GM12878 (cell line): ENCODE measurements around the gene TAS2R3. TPM values are rescaled to one million over a fixed set of nuclear protein-coding genes. Genes with fewer than 3 reads are reported as not detected.

Experiments used
- ATAC-seq: fragments of 200-7000 bp; cut with Tn5 transposase; 3 replicates; pipeline ENCODE4 v1.9.1; 2020; ENCODE audit warnings: mild to moderate bottlenecking, moderate library complexity
- Bru-seq: library from RNA; stranded (reverse); fragments of 400-500 nt; gene quantifications from one replicate; lab custom pipeline; 2021; lab: Mats Ljungman, UMichigan
- BruChase-seq, 2 experiments: library from RNA; stranded (reverse); fragments of 400-500 nt; gene quantifications; one replicate each; lab custom pipeline; 2021; lab: Mats Ljungman, UMichigan
- BruUV-seq: library from RNA; stranded (reverse); fragments of 400-500 nt; replicated peaks from 2 replicates; lab custom pipeline; 2021; lab: Mats Ljungman, UMichigan
- CTCF ChIA-PET: fragments of 300-600 bp; sonication (Branson Sonifier 250); formaldehyde crosslinking; extraction: SDS; loops from one replicate; lab custom pipeline; 2021; ENCODE audit warnings: inconsistent platforms; lab: Yijun Ruan, JAX
- POLR2A ChIA-PET: fragments of 350-600 bp; formaldehyde crosslinking; extraction: SDS; loops from one replicate; lab custom pipeline; 2021; ENCODE audit warnings: inconsistent platforms; lab: Charles Lee
- RAD21 ChIA-PET: fragments of 300-600 bp; sonication (Branson Sonifier 250); formaldehyde crosslinking; loops from one replicate; lab custom pipeline; 2023; ENCODE audit warnings: antibody characterized with exemption; ENCODE audit not compliant: unreplicated experiment; lab: Charles Lee
- SMC1A ChIA-PET: fragments of 300-600 bp; sonication (Branson Sonifier 250); formaldehyde crosslinking; loops from one replicate; lab custom pipeline; 2023; ENCODE audit not compliant: unreplicated experiment, uncharacterized antibody; lab: Charles Lee
- DNase-seq: peaks from one replicate; pipeline ENCODE4 v3.0.0-alpha.2; 2011; ENCODE audit warnings: low read depth, low spot score
- FAIRE-seq: peaks from 3 replicates; lab custom pipeline; 2011; peaks lifted over from hg19 to GRCh38; lab: Jason Lieb, UNC
- H2AFZ ChIP-seq: 2 replicates; pipeline ENCODE4 v1.6.0; 2011; ENCODE audit warnings: low read depth, low read length, control low read depth; ENCODE audit not compliant: control insufficient read depth
- H3K27ac ChIP-seq: 2 replicates; pipeline ENCODE4 v1.5.1; 2011; ENCODE audit warnings: control low read depth; ENCODE audit not compliant: control insufficient read depth, insufficient read depth
- H3K27me3 ChIP-seq, 2 experiments: replicated peaks in 1 of 2; 2 replicates each; pipeline versions ENCODE4 v1.6.0 to v1.6.1; 2011; ENCODE audit warnings: low read length in 1 of 2; ENCODE audit not compliant: control insufficient read depth in 2 of 2, insufficient read depth in 2 of 2
- H3K36me3 ChIP-seq, 2 experiments: 2 replicates each; pipeline ENCODE4 v1.5.1; 2011; ENCODE audit warnings: low read length in 1 of 2; ENCODE audit not compliant: control insufficient read depth in 2 of 2, insufficient read depth in 2 of 2
- H3K4me1 ChIP-seq: 2 replicates; pipeline ENCODE4 v1.6.1; 2011; ENCODE audit warnings: mild to moderate bottlenecking, low read length, moderate library complexity, mixed read lengths; ENCODE audit not compliant: control insufficient read depth, insufficient read depth
- H3K4me2 ChIP-seq: 2 replicates; pipeline ENCODE4 v1.6.0; 2011; ENCODE audit warnings: control low read depth; ENCODE audit not compliant: control insufficient read depth, insufficient read depth
- H3K4me3 ChIP-seq: fragments of 200-600 bp; sonication (generic); 2 replicates; pipeline ENCODE4 v1.5.1; 2016
- H3K79me2 ChIP-seq: 2 replicates; pipeline ENCODE4 v1.6.0; 2011; ENCODE audit warnings: low read length; ENCODE audit not compliant: control insufficient read depth, insufficient read depth
- H3K9ac ChIP-seq: 2 replicates; pipeline ENCODE4 v1.8.0; 2011; ENCODE audit warnings: low read length, control low read depth, mixed read lengths; ENCODE audit not compliant: control insufficient read depth, insufficient read depth
- H3K9me3 ChIP-seq: replicated peaks from 3 replicates; pipeline ENCODE4 v1.5.1; 2011; ENCODE audit warnings: mild to moderate bottlenecking, low read length; ENCODE audit not compliant: control insufficient read depth, insufficient read depth
- H4K20me1 ChIP-seq: 2 replicates; pipeline ENCODE4 v1.6.0; 2011; ENCODE audit not compliant: control insufficient read depth, insufficient read depth
- BACH1 ChIP-seq: fragments of 450-650 bp; IDR thresholded peaks from 2 replicates; pipeline ENCODE4 v1.6.1; 2017; ENCODE audit warnings: mild to moderate bottlenecking, borderline replicate concordance
- CEBPB ChIP-seq, 2 experiments: fragments of 150-350 bp in 1 of 2; IDR thresholded peaks; 2 replicates each; pipeline ENCODE4 v1.6.1; 2012 to 2014; ENCODE audit warnings: low read depth in 2 of 2, low read length in 2 of 2, borderline replicate concordance in 1 of 2, inconsistent platforms in 1 of 2
- IKZF2 ChIP-seq, 2 experiments: fragments of 450-650 bp; IDR thresholded peaks; 2 replicates each; pipeline ENCODE4 v1.6.1; 2017; ENCODE audit warnings: mild to moderate bottlenecking in 2 of 2, moderate library complexity in 2 of 2
- NFYA ChIP-seq: IDR thresholded peaks from 2 replicates; pipeline ENCODE4 v1.6.1; 2011; ENCODE audit warnings: low read depth, mild to moderate bottlenecking, low read length, improper control_type of control experiment, borderline replicate concordance
- NFYB ChIP-seq: IDR thresholded peaks from 2 replicates; pipeline ENCODE4 v1.6.1; 2011; ENCODE audit warnings: low read depth, mild to moderate bottlenecking, low read length, improper control_type of control experiment, moderate library complexity; ENCODE audit not compliant: insufficient read depth
- PAX5 ChIP-seq: IDR thresholded peaks from 2 replicates; pipeline ENCODE4 v1.6.1; 2011; ENCODE audit warnings: low read depth, low read length, borderline replicate concordance
- SIN3A ChIP-seq: IDR thresholded peaks from 2 replicates; pipeline ENCODE4 v1.6.1; 2012; ENCODE audit warnings: low read depth, low read length, improper control_type of control experiment
- SMC3 ChIP-seq: IDR thresholded peaks from 2 replicates; pipeline ENCODE4 v1.6.1; 2011; ENCODE audit warnings: low read length, improper control_type of control experiment, borderline replicate concordance
- WRNIP1 ChIP-seq: IDR thresholded peaks from 2 replicates; pipeline ENCODE4 v1.6.1; 2011; ENCODE audit warnings: low read depth, low read length, improper control_type of control experiment, borderline replicate concordance
- ZNF622 ChIP-seq: fragments of 450-650 bp; IDR thresholded peaks from 2 replicates; pipeline ENCODE4 v1.6.1; 2017; ENCODE audit warnings: mild to moderate bottlenecking, inconsistent platforms
- ZNF687 ChIP-seq: fragments of 450-650 bp; IDR thresholded peaks from 2 replicates; pipeline ENCODE4 v1.6.1; 2017; ENCODE audit warnings: mild to moderate bottlenecking, moderate library complexity
- WGBS: methylation state at CpG from one replicate; pipeline ENCODE4 v1.1.6; 2016; ENCODE audit warnings: low lambda C conversion rate; ENCODE audit not compliant: insufficient replicate concordance, insufficient coverage; ENCODE audit errors: missing lambda C conversion rate; 5-methylcytosine and 5-hydroxymethylcytosine counted together
- in situ Hi-C: fragments of 300-500 bp; cut with MboI; formaldehyde crosslinking; loops from 9 replicates; pipeline ENCODE4 v1.14.3; 2018; ENCODE audit warnings: mixed read lengths
- intact Hi-C: fragments of 100-400 bp; cut with micrococcal nuclease; formaldehyde crosslinking; loops from one replicate; pipeline ENCODE4 v1.14.2; 2022; ENCODE audit not compliant: unreplicated experiment
- long read RNA-seq, 2 experiments: library from polyadenylated mRNA; unstranded; transcript quantifications; one replicate each; pipeline ENCODE4 v2.0.0, GENCODE V29; 2019 to 2020
- polyA minus RNA-seq, 3 experiments: library from RNA; depleted of rRNA, polyadenylated mRNA; stranded (reverse); fragments of >200 nt; gene quantifications; 2 replicates each; pipeline ENCODE4 v1.2.3, GENCODE V29; 2011
- polyA plus RNA-seq, 11 experiments: library from polyadenylated mRNA; depleted of rRNA in 4 of 11; unstranded in 6 of 11; stranded (reverse) in 5 of 11; fragments of >200 nt; fragmentation: Nextera tagmentation in 4 of 11; fragmentation: Illumina TruSeq in 1 of 11; extraction: Ambion mirVana in 4 of 11; extraction: Trizol in 1 of 11; gene quantifications; 1 replicate in 1 of 11; 2 replicates in 10 of 11; pipeline versions ENCODE4 v1.2.1 to v1.2.3, GENCODE V29; 2011 to 2016; ENCODE audit warnings: inconsistent platforms in 2 of 11, missing spikeins in 2 of 11, low read depth in 1 of 11
- total RNA-seq, 4 experiments: library from RNA; depleted of rRNA in 3 of 4; stranded (reverse); fragments of >200 nt in 3 of 4; fragmentation: Illumina TruSeq in 1 of 4; extraction: Trizol in 1 of 4; gene quantifications; 2 replicates each; pipeline versions ENCODE4 v1.2.1 to v1.2.3, GENCODE V29; 2013 to 2021

Gene TAS2R3
- 91.0 and 96.1 TPM in 2 replicates for total RNA-seq (2013; cell fraction: nucleolus; rRNA removed)
- total RNA-seq (2014; rRNA removed) (0.85 and 1.8 TPM in 2 replicates), total RNA-seq (2014; rRNA removed; fragmentation: Illumina TruSeq; extraction: Trizol) (1.1 and 1.2 TPM in 2 replicates), total RNA-seq (2021) (0.21 and 0.24 TPM in 2 replicates), polyA plus RNA-seq (2011; rRNA removed) (0.72 and 0.91 TPM in 2 replicates), polyA plus RNA-seq (2014; fragmentation: Illumina TruSeq; extraction: Trizol) (0.25 TPM in 1 of 2 replicates, not detected in the other), polyA plus RNA-seq (2014; fragmentation: Nextera tagmentation; extraction: Ambion mirVana) (not detected), polyA plus RNA-seq (2014; rRNA removed) (0.09 and 0.23 TPM in 2 replicates), polyA plus RNA-seq (2016; fragmentation: Nextera tagmentation; extraction: Ambion mirVana) (not detected), polyA minus RNA-seq (2011; rRNA and poly(A)+ RNA removed) (15.5 and 19.1 TPM in 2 replicates), Bru-seq, nascent RNA (percentile 73 among the genes with signal in this experiment), BruChase-seq, experiment 1, labeled RNA remaining after a 6-hour chase (percentile 82 among the genes with signal in this experiment), BruChase-seq, experiment 2, labeled RNA remaining after a 2-hour chase (percentile 85 among the genes with signal in this experiment)
- polyA plus RNA-seq (2011; ENCODE audit: low read depth): not detected
- 0.07 and 0.13 TPM in 2 replicates for polyA plus RNA-seq (2011; cell fraction: cytosol; rRNA removed)
- polyA plus RNA-seq (2011; cell fraction: nucleus; rRNA removed): 2.4 and 3.0 TPM in 2 replicates
- polyA plus RNA-seq (2012): not detected in 2 replicates
- polyA minus RNA-seq (2011; cell fraction: cytosol; rRNA and poly(A)+ RNA removed): not detected in 2 replicates
- polyA minus RNA-seq (2011; cell fraction: nucleus; rRNA and poly(A)+ RNA removed): 14.6 and 23.7 TPM in 2 replicates
- long read RNA-seq, experiment 1: 0 reads
- long read RNA-seq, experiment 2: 0 reads

GRCh38 chr7:141763797-141764196 lies at the start of gene TAS2R3:
Gene TAS2R3, plus strand, starts transcription at chr7:141764097. Its CDS starts 62 bp downstream, at chr7:141764159.
- ChIA-PET RAD21 (no interaction called here), POLR2A (no interaction called here), SMC1A (no interaction called here), CTCF (interaction anchor here (0.6 kb wide), 1 partner anchor 22 kb away, joined by 3 read pairs; no protein-coding TSS in a partner anchor)
- no peak within 1 kb of the TSS for H3K4me2 ChIP-seq
- no peaks in the 10 kb centered on the region for H3K9me3 ChIP-seq
- no peak within 1 kb of the TSS for H2AFZ ChIP-seq
- 98% methylated on average over 3 of the region's 3 CpGs for WGBS
- no peaks in the 10 kb centered on the region for H3K79me2 ChIP-seq
- intact Hi-C loops (no loop called here), in situ Hi-C loops (no loop called here)
- H3K4me1 ChIP-seq: no peaks in the 10 kb centered on the region
- H4K20me1 ChIP-seq: no peaks in the 10 kb centered on the region
- H3K27ac ChIP-seq: no peak within 1 kb of the TSS
- H3K36me3 ChIP-seq: peaks cover 4 to 19% of the 10 kb centered on the region in 2 experiments
- H3K9ac ChIP-seq: no peak within 1 kb of the TSS
- TF ChIP-seq SMC3 (no peak), ZNF687 (no peak), SIN3A (no peak), NFYB (no peak), ZNF622 (no peak), IKZF2 (IDR thresholded peaks at IDR 0.05) (no peak), PAX5 (no peak), NFYA (no peak), BACH1 (no peak), WRNIP1 (no peak), CEBPB (IDR thresholded peaks at IDR 0.05; ENCODE audit: borderline replicate concordance in 1 of 2, low read depth in 2 of 2, low read length in 2 of 2) (no peak)
- FAIRE-seq: no peak
- H3K27me3 ChIP-seq: no peaks in the 10 kb centered on the region
- BruUV-seq: no TSS peak
- ATAC-seq: no peak
- no peak for DNase-seq
- no peak within 1 kb of the TSS for H3K4me3 ChIP-seq
